Hepatocyte (in vitro differentiated cells): Measurements from ENCODE around the gene FAM53B.

Source experiments
- CTCF ChIP-seq: fragments of 200-600 bp; sonication (generic); IDR thresholded peaks from 2 replicates; pipeline ENCODE4 v1.5.1; 2016; ENCODE audit warnings: antibody characterized with exemption, mild to moderate bottlenecking; ENCODE audit not compliant: poor library complexity
- EZH2 ChIP-seq: fragments of 200-600 bp; sonication (generic); IDR thresholded peaks from 2 replicates; pipeline ENCODE4 v1.6.1; 2016; ENCODE audit warnings: antibody characterized with exemption, mild to moderate bottlenecking, borderline replicate concordance
- EZH2phosphoT487 ChIP-seq: fragments of 200-600 bp; sonication (generic); IDR thresholded peaks from one replicate; pipeline ENCODE4 v1.6.1; 2018; ENCODE audit warnings: antibody characterized with exemption, mild to moderate bottlenecking, low read depth, moderate library complexity; ENCODE audit not compliant: unreplicated experiment, severe bottlenecking

DNA sequence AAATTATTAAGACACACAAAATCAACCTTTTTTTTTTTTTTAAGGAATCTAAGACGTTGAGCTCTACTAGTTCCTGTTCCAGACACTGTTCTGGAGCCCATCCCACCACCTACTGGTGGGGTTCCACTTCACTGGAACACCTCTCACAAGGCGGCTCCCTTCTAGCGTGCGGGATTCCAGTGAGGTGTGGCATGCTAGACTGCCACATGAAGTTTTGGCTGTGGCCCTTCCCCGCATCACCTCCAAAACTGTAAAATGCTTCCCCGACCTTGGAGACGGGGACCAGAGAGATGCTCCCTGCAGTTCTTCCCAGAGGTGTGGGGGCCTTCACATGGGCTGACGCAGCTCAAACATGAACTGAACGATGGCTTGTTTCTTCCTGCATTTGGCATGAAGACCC is 12.6 kb downstream of the FAM53B start:
- no peak for TF ChIP-seq CTCF
- TF ChIP-seq EZH2: no peak
- no peak for TF ChIP-seq EZH2phosphoT487
